Endothelial cell of umbilical vein (primary cell): Measurements from ENCODE around the gene RAB3IL1. TPM values are rescaled to one million over a fixed set of nuclear protein-coding genes. Genes with fewer than 3 reads are reported as not detected.

Source experiments
- BruUV-seq: library from RNA; stranded (reverse); fragments of 400-500 nt; replicated peaks from 2 replicates; lab custom pipeline; 2021; lab: Mats Ljungman, UMichigan
- CTCF ChIA-PET: fragments of 300-600, 350-600 bp; sonication (Branson Sonifier 250); formaldehyde crosslinking; loops from one replicate; lab custom pipeline; 2021; ENCODE audit warnings: antibody characterized with exemption, inconsistent platforms; lab: Charles Lee
- POLR2A ChIA-PET: fragments of 300-600, 350-600 bp; sonication (Branson Sonifier 250); formaldehyde crosslinking; loops from one replicate; lab custom pipeline; 2021; ENCODE audit warnings: antibody characterized with exemption, inconsistent platforms; lab: Charles Lee
- DNase-seq: peaks from one replicate; pipeline ENCODE4 v3.0.0-alpha.2; 2011; ENCODE audit warnings: low read depth, low spot score
- FAIRE-seq: peaks from 2 replicates; lab custom pipeline; 2011; peaks lifted over from hg19 to GRCh38; lab: Jason Lieb, UNC
- H2AFZ ChIP-seq: 2 replicates; pipeline ENCODE4 v1.6.0; 2012; ENCODE audit warnings: low read depth, low read length, control low read depth, inconsistent platforms
- H3K27ac ChIP-seq: 2 replicates; pipeline ENCODE4 v1.5.1; 2011; ENCODE audit warnings: low read depth, mild to moderate bottlenecking, control low read depth, low read length, moderate library complexity; ENCODE audit not compliant: insufficient read depth
- H3K27me3 ChIP-seq, 2 experiments: 2 replicates each; pipeline versions ENCODE4 v1.6.0 to v1.6.1; 2011; ENCODE audit warnings: low read length in 2 of 2, mixed read lengths in 1 of 2; ENCODE audit not compliant: control insufficient read depth in 2 of 2, insufficient read depth in 2 of 2
- H3K36me3 ChIP-seq, 2 experiments: 2 replicates in 1 of 2; 3 replicates in 1 of 2; pipeline ENCODE4 v1.5.1; 2011; ENCODE audit warnings: low read length in 2 of 2, mild to moderate bottlenecking in 1 of 2, moderate library complexity in 1 of 2; ENCODE audit not compliant: control insufficient read depth in 2 of 2, insufficient read depth in 2 of 2; ENCODE audit errors: extremely low read depth in 1 of 2
- H3K4me1 ChIP-seq: 3 replicates; pipeline ENCODE4 v1.5.1; 2011; ENCODE audit warnings: mild to moderate bottlenecking, low read length; ENCODE audit not compliant: control insufficient read depth, insufficient read depth; ENCODE audit errors: extremely low read depth
- H3K4me2 ChIP-seq: 2 replicates; pipeline ENCODE4 v1.6.1; 2011; ENCODE audit warnings: low read length, control low read depth, mixed read lengths; ENCODE audit not compliant: insufficient read depth
- H3K4me3 ChIP-seq, 3 experiments: fragments of 200-600 bp in 1 of 3; sonication (generic), shearing (Covaris generic) in 1 of 3; replicated peaks in 1 of 3; 2 replicates each; pipeline ENCODE4 v1.5.1; 2011 to 2016; ENCODE audit warnings: control low read depth in 3 of 3, low read length in 3 of 3, mild to moderate bottlenecking in 2 of 3, inconsistent platforms in 1 of 3, low read depth in 1 of 3, moderate library complexity in 1 of 3; ENCODE audit not compliant: insufficient read depth in 1 of 3
- H3K79me2 ChIP-seq: 2 replicates; pipeline ENCODE4 v1.6.0; 2012; ENCODE audit warnings: low read length, inconsistent platforms; ENCODE audit not compliant: control insufficient read depth, insufficient read depth
- H3K9ac ChIP-seq: replicated peaks from 2 replicates; pipeline ENCODE3; 2011; ENCODE audit warnings: low read length, control low read depth; ENCODE audit not compliant: insufficient read depth; ENCODE audit errors: extremely low read depth
- H3K9me1 ChIP-seq: replicated peaks from 3 replicates; pipeline ENCODE4 v1.6.0; 2011; ENCODE audit warnings: mild to moderate bottlenecking, low read length; ENCODE audit not compliant: control insufficient read depth, insufficient read depth; ENCODE audit errors: extremely low read depth
- H3K9me3 ChIP-seq: replicated peaks from 2 replicates; pipeline ENCODE4 v1.5.1; 2012; ENCODE audit warnings: low read length, inconsistent platforms; ENCODE audit not compliant: control insufficient read depth, insufficient read depth
- H4K20me1 ChIP-seq: replicated peaks from 2 replicates; pipeline ENCODE3; 2011; ENCODE audit warnings: mild to moderate bottlenecking, low read length; ENCODE audit not compliant: control insufficient read depth, insufficient read depth; ENCODE audit errors: extremely low read depth
- EZH2 ChIP-seq: IDR thresholded peaks from 2 replicates; pipeline ENCODE4 v1.6.1; 2012; ENCODE audit warnings: borderline replicate concordance, low read depth, mild to moderate bottlenecking, moderate library complexity, low read length, inconsistent platforms; ENCODE audit not compliant: severe bottlenecking
- FOS ChIP-seq: IDR thresholded peaks from 2 replicates; pipeline ENCODE4 v1.6.1; 2011; ENCODE audit warnings: mild to moderate bottlenecking, low read length, moderate library complexity, borderline replicate concordance; ENCODE audit not compliant: insufficient read depth
- GATA2 ChIP-seq: IDR thresholded peaks from 2 replicates; pipeline ENCODE4 v1.7.0; 2011; ENCODE audit warnings: low read depth, mild to moderate bottlenecking, moderate library complexity, mixed read lengths, low read length; ENCODE audit not compliant: insufficient read length, insufficient read depth
- JUN ChIP-seq: IDR thresholded peaks from 2 replicates; pipeline ENCODE4 v1.6.1; 2011; ENCODE audit warnings: borderline replicate concordance, low read depth; ENCODE audit not compliant: insufficient read length, insufficient read depth
- MYC ChIP-seq: IDR thresholded peaks from one replicate; pipeline ENCODE4 v1.6.1; 2011; ENCODE audit warnings: mild to moderate bottlenecking, low read depth, low read length
- POLR2A ChIP-seq: IDR thresholded peaks from 2 replicates; pipeline ENCODE4 v1.6.1; 2012; ENCODE audit warnings: low read depth, mild to moderate bottlenecking, control low read depth, low read length
- POLR2AphosphoS5 ChIP-seq: IDR thresholded peaks from 2 replicates; pipeline ENCODE4 v1.6.1; 2012; ENCODE audit warnings: low read depth, mild to moderate bottlenecking, control low read depth, low read length, moderate library complexity; ENCODE audit not compliant: insufficient read depth
- dilution Hi-C: fragments of 300-500 bp; cut with MboI; formaldehyde crosslinking; loops from one replicate; pipeline ENCODE4 v1.15.0; 2019; ENCODE audit warnings: low sequenced_read_pairs; ENCODE audit not compliant: extremely low pct_ligation_motif_present
- intact Hi-C: fragments of 100-400 bp; cut with micrococcal nuclease; formaldehyde crosslinking; loops from one replicate; pipeline ENCODE4 v1.10.0; 2022
- polyA plus RNA-seq, 4 experiments: library from polyadenylated mRNA; depleted of rRNA in 3 of 4; stranded (reverse) in 3 of 4; unstranded in 1 of 4; fragments of >200 nt; gene quantifications; 2 replicates each; pipeline versions ENCODE4 v1.2.1 to v1.2.3, GENCODE V29; 2011 to 2012; ENCODE audit warnings: missing spikeins in 1 of 4
- total RNA-seq: library from RNA; stranded (reverse); gene quantifications from 2 replicates; pipeline ENCODE4 v1.2.3, GENCODE V29; 2021
- TF ChIP-seq, protein P1 (sequence below): IDR thresholded peaks from 2 replicates; pipeline ENCODE4 v1.6.1; 2011; ENCODE audit not compliant: insufficient read depth, insufficient read length
- TF ChIP-seq, protein P2 (sequence below), 2 donors: IDR thresholded peaks; 1 replicate in 1 of 2; 2 replicates in 1 of 2; pipeline ENCODE4 v1.5.1; 2011; ENCODE audit warnings: low read length in 2 of 2, mild to moderate bottlenecking in 2 of 2, moderate library complexity in 2 of 2, control low read depth in 1 of 2, inconsistent platforms in 1 of 2, low read depth in 1 of 2; ENCODE audit not compliant: insufficient read depth in 1 of 2; ENCODE audit errors: extremely low read depth in 1 of 2

The RAB3IL1 gene
- total and polyA plus RNA-seq, 2 donors (not counting 3 experiments of a cell fraction or from before 2014, with no cell fraction given): 1.8 to 3.6 TPM

DNA sequence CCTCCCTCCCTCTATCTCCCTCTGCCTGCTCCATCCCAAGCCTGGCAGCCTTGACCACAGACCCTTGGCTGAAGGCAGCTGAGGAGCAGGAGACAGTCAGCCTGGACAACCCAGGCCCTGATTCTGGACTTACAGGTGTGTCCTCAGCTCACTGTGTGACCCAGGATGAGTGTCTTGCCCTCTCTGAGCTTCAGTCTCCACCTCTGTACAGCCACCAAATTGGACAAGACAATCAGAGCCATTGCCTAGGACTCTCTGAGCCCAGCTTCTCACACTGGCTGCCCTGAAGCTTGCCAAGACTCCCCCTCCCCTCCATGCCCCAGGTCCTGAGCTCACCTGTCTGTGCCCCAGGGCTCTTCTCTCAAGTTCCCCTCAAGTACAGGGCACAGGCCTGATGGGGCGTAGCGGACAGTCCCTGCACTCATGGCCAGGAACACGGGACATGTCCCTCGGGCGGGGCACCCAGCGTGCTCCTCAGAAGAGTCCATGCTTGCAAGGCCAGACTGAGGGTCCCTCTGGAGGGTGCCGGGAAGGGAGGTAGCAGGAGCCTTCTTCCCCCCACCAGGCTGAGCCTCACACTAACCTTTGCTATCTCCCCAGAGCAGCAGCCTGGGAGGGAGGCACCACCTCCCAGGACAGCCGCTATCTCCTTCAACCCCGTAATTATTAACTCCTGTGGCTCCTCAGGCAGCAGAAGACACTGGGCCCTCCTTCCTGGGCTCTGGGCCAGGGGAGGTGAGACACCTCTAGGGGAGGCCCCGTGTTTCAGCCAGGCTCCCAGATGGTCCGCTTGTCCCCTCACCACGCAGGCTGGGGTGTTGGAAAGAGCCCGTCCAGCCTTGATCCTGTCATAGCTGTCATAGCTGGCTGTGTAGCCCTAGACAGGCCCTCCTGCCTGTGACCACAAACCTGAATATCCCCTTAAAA is 2.6 kb upstream of the RAB3IL1 start:
- Histone ChIP-seq H3K4me3 (no peak overlapping the region), H3K9ac (no peak overlapping the region), H3K36me3 (no peaks in the 10 kb centered on the region), H3K4me1 (no peaks in the 10 kb centered on the region), H3K27ac (no peak overlapping the region), H3K9me1 (no peaks in the 10 kb centered on the region), H3K4me2 (no peak overlapping the region), H2AFZ (no peak overlapping the region), H4K20me1 (no peaks in the 10 kb centered on the region), H3K27me3 (peaks cover 14 to 29% of the 10 kb centered on the region in 2 experiments), H3K79me2 (no peaks in the 10 kb centered on the region), H3K9me3 (no peaks in the 10 kb centered on the region)
- dilution Hi-C loops: loop anchor here (10.0 kb wide), 1 partner anchor 185 kb away; no protein-coding TSS in a partner anchor
- intact Hi-C loops: no loop called here
- CTCF ChIA-PET: interaction anchor here (1.0 to 1.7 kb wide), 3 partner anchors 9 to 28 kb away, joined by 3 to 4 read pairs (median 3); no protein-coding TSS in a partner anchor
- BruUV-seq: no TSS peak
- no peak for DNase-seq
- no peak for FAIRE-seq
- POLR2A ChIA-PET: no interaction called here
- TF ChIP-seq GATA2: no peak
- no peak for TF ChIP-seq EZH2
- TF ChIP-seq POLR2AphosphoS5: no peak
- TF ChIP-seq, protein P1, sequence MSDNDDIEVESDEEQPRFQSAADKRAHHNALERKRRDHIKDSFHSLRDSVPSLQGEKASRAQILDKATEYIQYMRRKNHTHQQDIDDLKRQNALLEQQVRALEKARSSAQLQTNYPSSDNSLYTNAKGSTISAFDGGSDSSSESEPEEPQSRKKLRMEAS: no peak
- no peak for TF ChIP-seq FOS
- TF ChIP-seq, protein P2, sequence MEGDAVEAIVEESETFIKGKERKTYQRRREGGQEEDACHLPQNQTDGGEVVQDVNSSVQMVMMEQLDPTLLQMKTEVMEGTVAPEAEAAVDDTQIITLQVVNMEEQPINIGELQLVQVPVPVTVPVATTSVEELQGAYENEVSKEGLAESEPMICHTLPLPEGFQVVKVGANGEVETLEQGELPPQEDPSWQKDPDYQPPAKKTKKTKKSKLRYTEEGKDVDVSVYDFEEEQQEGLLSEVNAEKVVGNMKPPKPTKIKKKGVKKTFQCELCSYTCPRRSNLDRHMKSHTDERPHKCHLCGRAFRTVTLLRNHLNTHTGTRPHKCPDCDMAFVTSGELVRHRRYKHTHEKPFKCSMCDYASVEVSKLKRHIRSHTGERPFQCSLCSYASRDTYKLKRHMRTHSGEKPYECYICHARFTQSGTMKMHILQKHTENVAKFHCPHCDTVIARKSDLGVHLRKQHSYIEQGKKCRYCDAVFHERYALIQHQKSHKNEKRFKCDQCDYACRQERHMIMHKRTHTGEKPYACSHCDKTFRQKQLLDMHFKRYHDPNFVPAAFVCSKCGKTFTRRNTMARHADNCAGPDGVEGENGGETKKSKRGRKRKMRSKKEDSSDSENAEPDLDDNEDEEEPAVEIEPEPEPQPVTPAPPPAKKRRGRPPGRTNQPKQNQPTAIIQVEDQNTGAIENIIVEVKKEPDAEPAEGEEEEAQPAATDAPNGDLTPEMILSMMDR (IDR thresholded peaks at IDR 0.05; ENCODE audit: extremely low read depth in 1 of 2, insufficient read depth in 1 of 2, low read depth in 1 of 2, low read length in 2 of 2): no peak
- TF ChIP-seq JUN: no peak
- TF ChIP-seq MYC: no peak
- TF ChIP-seq POLR2A: no peak
